ENCODE results near the gene RFX1.

- TF ChIP-seq EZH2 (IDR thresholded peaks at IDR 0.05; ENCODE audit: insufficient read depth, poor library complexity, severe bottlenecking), result no peak
- no peak for TF ChIP-seq EZH2phosphoT487 (IDR thresholded peaks at IDR 0.05; ENCODE audit: insufficient read depth, low read depth)
Observed at GRCh38 chr19:13964776-13965175, 41.3 kb downstream of the RFX1 start.

Data from GM23248 (cell line).